Measurements from ENCODE around the gene KRT7.

KRT7 gene

GRCh38 chr12:52212701-52213563 lies 20.1 kb upstream of the KRT7 start:
- Histone ChIP-seq H3K36me3 (ENCODE audit: insufficient read depth, low read length) (no peaks in the 10 kb centered on the region), H3K9me3 (ENCODE audit: low read length) (no peaks in the 10 kb centered on the region), H3K27me3 (ENCODE audit: insufficient read depth, low read length) (0 out of 2 replicates have a peak, but pooled peaks cover 3% of the 10 kb centered on the region), H4K20me1 (ENCODE audit: insufficient read depth, low read length) (no peaks in the 10 kb centered on the region), H2AFZ (ENCODE audit: low read length) (no peak overlapping the region), H3K4me2 (ENCODE audit: low read length) (no peak overlapping the region), H3K9me2 (ENCODE audit: low read depth, low read length) (no peaks in the 10 kb centered on the region), H3F3A (ENCODE audit: insufficient read depth, low read length) (no peaks in the 10 kb centered on the region), H3K27ac (ENCODE audit: low read depth, low read length, poor library complexity, severe bottlenecking) (no peak overlapping the region), H3K9ac (ENCODE audit: low read length) (no peak overlapping the region), H3K4me3 (ENCODE audit: low read depth, low read length, poor library complexity, severe bottlenecking) (no peak overlapping the region), H3K79me2 (ENCODE audit: insufficient read depth, low read length) (no peaks in the 10 kb centered on the region), H3K4me1 (ENCODE audit: insufficient read depth, low read length, severe bottlenecking) (no peaks in the 10 kb centered on the region)
- TF ChIP-seq CTCF (IDR thresholded peaks at IDR 0.05; ENCODE audit: low read length): no peak
- no peak for TF ChIP-seq EZH2 (IDR thresholded peaks at IDR 0.05; ENCODE audit: borderline replicate concordance, low read length)

GRCh38 chr12:52213564-52214420 lies 19.3 kb upstream of the KRT7 start:
- TF ChIP-seq CTCF (IDR thresholded peaks at IDR 0.05; ENCODE audit: low read length): peak; percentile 83
- no peak for TF ChIP-seq EZH2 (IDR thresholded peaks at IDR 0.05; ENCODE audit: borderline replicate concordance, low read length)
- H3K27me3 ChIP-seq (ENCODE audit: insufficient read depth, low read length): 0 out of 2 replicates have a peak, but pooled peaks cover 3% of the 10 kb centered on the region
- no peak overlapping the region for H3K4me2 ChIP-seq (ENCODE audit: low read length)
- H3K27ac ChIP-seq (ENCODE audit: low read depth, low read length, poor library complexity, severe bottlenecking): no peak overlapping the region
- H3K4me3 ChIP-seq (ENCODE audit: low read depth, low read length, poor library complexity, severe bottlenecking): no peak overlapping the region
- H3K4me1 ChIP-seq (ENCODE audit: insufficient read depth, low read length, severe bottlenecking): no peaks in the 10 kb centered on the region
- no peaks in the 10 kb centered on the region for H3K9me2 ChIP-seq (ENCODE audit: low read depth, low read length)
- H3F3A ChIP-seq (ENCODE audit: insufficient read depth, low read length): no peaks in the 10 kb centered on the region
- no peaks in the 10 kb centered on the region for H3K36me3 ChIP-seq (ENCODE audit: insufficient read depth, low read length)
- no peaks in the 10 kb centered on the region for H3K79me2 ChIP-seq (ENCODE audit: insufficient read depth, low read length)
- H3K9ac ChIP-seq (ENCODE audit: low read length): no peak overlapping the region
- H4K20me1 ChIP-seq (ENCODE audit: insufficient read depth, low read length): no peaks in the 10 kb centered on the region
- no peak overlapping the region for H2AFZ ChIP-seq (ENCODE audit: low read length)
- no peaks in the 10 kb centered on the region for H3K9me3 ChIP-seq (ENCODE audit: low read length)

DNA sequence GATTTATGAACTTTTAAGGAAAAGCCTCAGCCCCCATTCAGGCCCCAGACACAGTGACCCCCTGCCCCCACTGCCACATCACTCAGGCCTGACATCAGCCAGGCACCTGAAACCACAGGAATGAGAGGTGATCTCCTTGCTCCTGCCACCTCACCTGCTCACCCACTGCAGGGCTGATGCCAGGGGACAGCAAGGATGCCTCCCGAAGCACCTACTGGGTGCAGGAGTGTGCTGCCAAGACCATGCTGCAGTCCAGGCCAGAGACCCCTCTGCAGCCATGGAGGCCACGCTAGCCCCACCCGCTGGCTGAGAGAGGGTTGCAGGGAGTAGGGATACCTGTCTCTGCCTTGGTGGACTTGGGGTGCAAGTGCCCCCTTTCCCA lies 18.6 kb upstream of the KRT7 start:
- H3K4me2 ChIP-seq (ENCODE audit: low read length): no peak overlapping the region
- 0 out of 2 replicates have a peak, but pooled peaks cover 3% of the 10 kb centered on the region for H3K27me3 ChIP-seq (ENCODE audit: insufficient read depth, low read length)
- no peak for TF ChIP-seq EZH2 (IDR thresholded peaks at IDR 0.05; ENCODE audit: borderline replicate concordance, low read length)
- TF ChIP-seq CTCF (IDR thresholded peaks at IDR 0.05; ENCODE audit: low read length): no peak
- no peak overlapping the region for H3K9ac ChIP-seq (ENCODE audit: low read length)
- H3K4me1 ChIP-seq (ENCODE audit: insufficient read depth, low read length, severe bottlenecking): no peaks in the 10 kb centered on the region
- H3K27ac ChIP-seq (ENCODE audit: low read depth, low read length, poor library complexity, severe bottlenecking): no peak overlapping the region
- H3K36me3 ChIP-seq (ENCODE audit: insufficient read depth, low read length): no peaks in the 10 kb centered on the region
- H3K79me2 ChIP-seq (ENCODE audit: insufficient read depth, low read length): no peaks in the 10 kb centered on the region
- no peaks in the 10 kb centered on the region for H3K9me3 ChIP-seq (ENCODE audit: low read length)
- no peaks in the 10 kb centered on the region for H3F3A ChIP-seq (ENCODE audit: insufficient read depth, low read length)
- no peak overlapping the region for H2AFZ ChIP-seq (ENCODE audit: low read length)
- H3K4me3 ChIP-seq (ENCODE audit: low read depth, low read length, poor library complexity, severe bottlenecking): no peak overlapping the region
- H4K20me1 ChIP-seq (ENCODE audit: insufficient read depth, low read length): no peaks in the 10 kb centered on the region
- no peaks in the 10 kb centered on the region for H3K9me2 ChIP-seq (ENCODE audit: low read depth, low read length)

All from OCI-LY1 (cell line).